Right lobe of liver (tissue), 4 donors: ENCODE results near the gene NDUFC1.

ENCODE experiments used
- POLR2A ChIP-seq: fragments of 450-650 bp; IDR thresholded peaks from one replicate; pipeline ENCODE4 v1.6.1; 2017; ENCODE audit warnings: antibody characterized with exemption, mild to moderate bottlenecking
- TF ChIP-seq, protein P1 (sequence below), 4 donors: fragments of 200-600 bp in 3 of 4; fragments of 450-650 bp in 1 of 4; IDR thresholded peaks; one replicate each; pipeline versions ENCODE4 v1.5.1 to v1.8.0; 2016 to 2022; ENCODE audit warnings: antibody characterized with exemption in 4 of 4, mild to moderate bottlenecking in 2 of 4
- donor health status: DM: no; HTN: no; CAD: no.
- donor health status: DM: no; HTN: no; CAD: no.
- donor health status: DM: no; HTN: yes; CAD: no.

DNA sequence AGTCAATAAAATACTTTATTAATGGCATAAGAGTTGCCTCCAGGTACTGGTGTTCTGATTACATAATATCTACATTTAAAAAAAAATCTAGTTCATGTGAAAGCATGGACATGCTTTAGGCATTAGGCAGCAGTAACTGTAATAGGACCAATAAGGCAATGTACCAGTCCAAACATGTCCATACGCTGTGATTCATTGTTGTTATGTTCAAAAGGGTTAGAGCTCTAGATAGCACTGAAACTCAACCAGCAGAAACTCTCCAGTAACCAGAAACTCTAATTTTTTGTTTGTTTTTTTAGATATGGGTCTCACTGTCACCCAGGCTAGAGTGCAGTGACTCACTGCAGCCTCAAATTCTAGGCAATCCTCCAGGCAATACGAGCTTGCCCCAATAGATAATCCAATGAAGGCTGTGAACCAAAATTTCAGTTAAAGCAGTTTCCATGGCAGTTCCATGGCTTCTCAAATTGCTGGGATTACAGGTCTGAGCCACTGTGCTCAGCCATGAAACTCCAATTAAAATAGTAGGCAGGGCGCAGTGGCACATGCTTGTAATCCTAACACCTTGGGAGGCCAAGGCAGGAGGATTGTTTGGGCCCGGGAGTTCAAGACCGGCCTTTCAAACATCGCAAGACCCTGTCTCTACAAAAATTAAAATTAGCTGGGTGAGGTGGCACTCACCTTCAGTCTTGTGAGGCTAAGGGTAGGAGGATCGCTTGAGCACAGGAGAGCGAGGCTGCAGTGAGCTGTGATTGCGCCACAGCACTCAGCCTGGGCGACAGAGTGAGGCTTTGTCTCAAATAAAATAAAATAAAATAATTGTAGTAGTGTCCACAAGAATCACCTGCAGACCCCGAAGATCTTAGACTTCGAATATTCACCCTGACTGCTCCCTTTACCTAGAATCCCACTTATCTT lies 58.6 kb downstream of the NDUFC1 start:
- no peak for TF ChIP-seq POLR2A
- TF ChIP-seq, protein P1, sequence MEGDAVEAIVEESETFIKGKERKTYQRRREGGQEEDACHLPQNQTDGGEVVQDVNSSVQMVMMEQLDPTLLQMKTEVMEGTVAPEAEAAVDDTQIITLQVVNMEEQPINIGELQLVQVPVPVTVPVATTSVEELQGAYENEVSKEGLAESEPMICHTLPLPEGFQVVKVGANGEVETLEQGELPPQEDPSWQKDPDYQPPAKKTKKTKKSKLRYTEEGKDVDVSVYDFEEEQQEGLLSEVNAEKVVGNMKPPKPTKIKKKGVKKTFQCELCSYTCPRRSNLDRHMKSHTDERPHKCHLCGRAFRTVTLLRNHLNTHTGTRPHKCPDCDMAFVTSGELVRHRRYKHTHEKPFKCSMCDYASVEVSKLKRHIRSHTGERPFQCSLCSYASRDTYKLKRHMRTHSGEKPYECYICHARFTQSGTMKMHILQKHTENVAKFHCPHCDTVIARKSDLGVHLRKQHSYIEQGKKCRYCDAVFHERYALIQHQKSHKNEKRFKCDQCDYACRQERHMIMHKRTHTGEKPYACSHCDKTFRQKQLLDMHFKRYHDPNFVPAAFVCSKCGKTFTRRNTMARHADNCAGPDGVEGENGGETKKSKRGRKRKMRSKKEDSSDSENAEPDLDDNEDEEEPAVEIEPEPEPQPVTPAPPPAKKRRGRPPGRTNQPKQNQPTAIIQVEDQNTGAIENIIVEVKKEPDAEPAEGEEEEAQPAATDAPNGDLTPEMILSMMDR (IDR thresholded peaks at IDR 0.05): no peak
